CD4-positive, alpha-beta T cell treated with Interleukin-4 for 4 hours (primary cell): ENCODE measurements around the gene SYT12.
"Not testable (repeated sequence)": the region's sequence is repeated elsewhere in the genome, so short reads cannot be mapped to it uniquely, and the experiment has no call there.

ENCODE experiments used
- DNase-seq: peaks from one replicate; pipeline ENCODE4 v3.0.0-alpha.2; 2020

The SYT12 gene

GRCh38 chr11:67022961-67023956 lies at the start of gene SYT12:
TSS of gene SYT12 (plus strand) at chr11:67023134. CDS start at chr11:67030145, 7,011 bp downstream.
- no peak for DNase-seq

GRCh38 chr11:66973956-66974580 lies 48.9 kb upstream of the SYT12 start:
- no peak for DNase-seq

- DNase-seq = no peak
Measured at GRCh38 chr11:66974724-66975404, 48.1 kb upstream of the SYT12 start, which contains the start of gene C11orf86. TSS of gene C11orf86 (plus strand) at chr11:66975304. CDS start at chr11:66975363, 59 bp downstream.

GRCh38 chr11:66975405-66976027 lies 47.4 kb upstream of the SYT12 start:
- no peak for DNase-seq

- no peak for DNase-seq
Measured at GRCh38 chr11:66976028-66976467, 46.9 kb upstream of the SYT12 start.

- DNase-seq = no peak
Measured at GRCh38 chr11:66976925-66977324, 46.0 kb upstream of the SYT12 start.

DNA sequence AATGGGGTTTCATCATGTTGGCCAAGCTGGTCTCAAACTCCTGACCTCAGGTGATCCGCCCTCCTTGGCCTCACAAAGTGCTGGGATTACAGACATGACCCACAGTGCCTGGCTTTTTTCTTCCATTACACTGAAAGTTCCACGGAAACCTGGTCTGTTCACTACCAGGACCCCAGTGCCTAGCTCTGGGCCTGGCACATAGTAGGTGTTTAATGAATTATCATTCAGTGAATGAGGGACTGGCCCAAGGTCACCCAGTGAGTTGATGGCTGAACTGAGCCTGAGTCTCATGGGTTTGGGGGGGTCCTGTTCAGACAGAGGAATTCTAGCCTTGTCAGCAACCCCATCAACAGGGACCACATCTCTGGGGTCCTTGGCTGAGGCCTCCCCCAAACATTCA lies 44.7 kb upstream of the SYT12 start:
- DNase-seq = no peak

GRCh38 chr11:66978717-66979116 lies 44.2 kb upstream of the SYT12 start:
- no peak for DNase-seq

GRCh38 chr11:66979336-66979980 lies 43.5 kb upstream of the SYT12 start:
- DNase-seq = no peak

DNA sequence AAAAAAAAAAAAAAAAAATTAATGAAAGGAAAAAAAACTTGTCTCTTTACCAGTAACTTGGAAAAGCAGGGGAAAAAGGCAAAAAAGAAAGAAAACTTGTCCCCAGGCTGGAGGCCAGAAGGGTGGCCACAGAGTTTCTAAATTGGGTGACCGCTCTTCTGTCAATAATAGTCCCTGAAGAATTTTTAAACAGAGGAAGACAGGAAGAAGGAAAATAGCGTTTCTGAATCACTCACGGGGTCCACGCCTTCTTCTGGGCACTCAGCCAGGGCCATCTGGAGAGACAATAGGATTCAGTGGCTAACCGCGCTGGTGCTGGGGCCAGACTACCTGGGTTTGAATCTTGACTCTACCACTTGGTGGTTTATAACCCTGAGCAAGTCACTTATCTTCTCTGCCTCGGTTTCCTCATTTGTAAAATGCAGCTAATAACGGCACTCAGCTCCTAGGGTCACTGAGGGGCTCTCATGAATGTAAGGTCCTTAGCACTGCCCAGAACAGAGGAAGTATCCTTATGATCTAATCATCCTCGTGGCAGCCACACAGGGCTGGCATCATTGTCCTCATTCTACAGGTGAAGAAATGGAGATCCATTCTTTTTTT lies 40.9 kb upstream of the SYT12 start:
- DNase-seq = no peak

DNA sequence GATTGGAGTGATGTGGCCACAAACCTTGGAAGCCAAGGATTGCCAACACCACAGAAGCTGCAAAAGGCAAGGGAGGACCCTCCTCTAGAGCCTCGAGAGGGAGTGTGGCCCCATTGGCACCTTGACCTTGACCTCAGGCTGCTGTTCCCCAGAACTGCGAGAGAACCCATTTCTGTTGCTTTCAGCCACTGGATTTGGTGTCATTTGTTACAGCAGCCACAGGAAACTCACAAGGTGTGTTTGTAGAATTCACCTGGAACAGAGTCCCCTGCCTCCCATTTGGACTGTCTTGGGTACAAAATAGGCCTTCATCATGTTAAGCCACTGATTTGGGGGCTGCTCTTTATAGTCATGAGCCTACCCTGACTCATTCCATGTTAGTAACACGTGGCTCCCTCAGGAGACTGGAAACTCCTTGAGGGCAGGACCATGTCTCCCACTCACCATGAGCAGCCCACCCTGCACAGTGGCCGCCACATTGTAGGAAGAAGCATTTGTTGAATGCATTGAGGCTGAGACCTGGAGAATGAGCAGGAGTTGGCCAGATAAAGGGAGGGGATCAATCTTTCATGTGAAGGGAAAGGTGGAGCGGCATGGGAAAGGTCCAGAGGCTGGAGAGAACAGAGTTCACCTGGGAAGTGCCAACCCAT lies 39.5 kb upstream of the SYT12 start:
- DNase-seq = no peak

DNA sequence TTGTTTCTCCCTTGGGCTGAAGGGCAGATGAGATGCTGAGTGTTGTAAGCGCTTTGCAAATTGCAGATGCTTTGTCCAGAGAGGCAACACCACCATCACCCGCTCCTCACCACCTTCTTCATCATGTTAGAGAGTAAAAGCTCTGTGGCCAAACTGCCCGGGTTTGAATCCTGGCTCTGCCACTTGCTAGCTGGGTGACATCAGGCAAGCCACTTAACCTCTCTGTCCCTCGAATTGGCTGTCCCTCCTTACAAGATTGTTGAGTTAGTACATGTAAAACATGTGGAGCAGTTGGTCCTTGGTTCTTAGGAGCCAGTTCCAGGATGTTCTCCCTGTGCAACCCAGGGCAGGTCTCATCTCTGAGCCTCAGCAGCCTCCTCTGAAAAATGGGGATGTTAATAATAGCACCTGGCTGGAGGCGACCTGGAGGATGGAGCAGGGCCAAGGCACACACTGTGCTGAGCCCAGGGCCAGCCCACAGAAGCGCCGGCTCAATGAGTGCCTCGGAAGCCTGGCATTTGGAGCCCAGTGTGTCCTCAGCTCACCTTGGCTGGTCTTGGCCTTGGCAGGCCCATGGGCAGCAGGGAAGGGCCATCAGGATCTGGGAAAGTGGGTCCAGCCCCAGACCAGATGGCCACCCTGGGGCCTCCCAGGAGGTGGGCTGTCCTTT lies 37.3 kb upstream of the SYT12 start:
- DNase-seq = no peak

DNA sequence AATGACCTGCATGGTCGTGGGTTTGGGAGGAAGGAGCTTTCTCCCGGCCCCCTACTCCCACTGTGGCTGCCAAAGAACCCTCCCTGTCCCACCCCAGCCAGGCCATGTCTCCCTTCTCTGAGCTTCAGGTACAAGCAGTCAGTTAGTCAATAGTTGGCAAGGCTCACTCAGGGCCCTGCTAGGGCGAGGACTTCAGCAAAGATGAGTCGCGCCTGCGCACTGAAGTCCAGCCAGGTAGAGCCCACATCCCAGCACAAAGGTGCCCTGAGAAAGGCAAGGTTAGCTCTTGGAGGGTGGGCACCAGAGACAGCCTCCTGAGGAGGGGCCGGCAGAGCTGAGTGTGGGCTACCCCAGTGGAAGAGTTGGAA lies 36.8 kb upstream of the SYT12 start:
- no peak for DNase-seq

DNA sequence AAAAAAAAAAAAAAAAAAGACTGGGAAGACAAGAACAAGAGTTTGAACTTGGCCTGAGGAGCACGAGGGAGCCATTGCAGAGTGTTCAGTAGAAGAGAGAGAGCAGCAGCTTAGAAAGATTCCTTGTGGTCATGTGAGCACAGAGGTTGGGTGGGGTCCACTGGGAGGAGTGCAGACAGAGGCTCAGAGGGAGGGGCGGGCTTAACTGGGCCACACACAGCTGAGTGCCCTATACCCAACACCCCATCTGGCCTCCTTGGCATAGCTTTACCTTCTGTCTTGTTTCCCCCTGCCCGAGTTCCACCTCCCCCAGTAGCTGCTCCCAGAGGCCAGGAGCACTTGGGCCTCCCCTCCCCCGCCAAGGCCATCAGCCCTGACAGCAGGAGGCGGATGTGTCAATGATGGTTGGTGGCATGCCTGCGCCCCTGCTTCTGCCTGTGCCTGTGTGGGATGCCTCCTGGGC lies 35.7 kb upstream of the SYT12 start:
- DNase-seq = no peak

- no peak for DNase-seq
Measured at GRCh38 chr11:66987924-66988637, 34.9 kb upstream of the SYT12 start.

DNA sequence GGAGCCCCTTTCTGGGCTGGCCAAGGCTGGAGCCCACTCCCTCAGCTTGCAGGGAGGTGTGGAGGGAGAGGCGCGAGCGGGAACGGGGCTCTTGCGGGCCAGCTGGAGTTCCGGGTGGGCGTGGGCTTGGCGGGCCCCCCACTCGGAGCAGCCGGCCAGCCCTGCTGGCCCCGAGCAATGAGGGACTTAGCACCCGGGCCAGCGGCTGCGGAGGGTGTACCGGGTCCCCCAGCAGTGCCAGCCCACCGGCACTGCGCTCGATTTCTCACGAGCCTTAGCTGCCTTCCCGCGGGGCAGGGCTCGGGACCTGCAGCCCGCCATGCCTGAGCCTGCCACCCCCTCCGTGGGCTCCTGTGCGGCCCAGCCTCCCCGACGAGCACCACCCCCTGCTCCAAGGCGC lies 34.2 kb upstream of the SYT12 start:
- not testable (repeated sequence) for DNase-seq

- not testable (repeated sequence) for DNase-seq
Measured at GRCh38 chr11:66989360-66989759, 33.6 kb upstream of the SYT12 start.

DNA sequence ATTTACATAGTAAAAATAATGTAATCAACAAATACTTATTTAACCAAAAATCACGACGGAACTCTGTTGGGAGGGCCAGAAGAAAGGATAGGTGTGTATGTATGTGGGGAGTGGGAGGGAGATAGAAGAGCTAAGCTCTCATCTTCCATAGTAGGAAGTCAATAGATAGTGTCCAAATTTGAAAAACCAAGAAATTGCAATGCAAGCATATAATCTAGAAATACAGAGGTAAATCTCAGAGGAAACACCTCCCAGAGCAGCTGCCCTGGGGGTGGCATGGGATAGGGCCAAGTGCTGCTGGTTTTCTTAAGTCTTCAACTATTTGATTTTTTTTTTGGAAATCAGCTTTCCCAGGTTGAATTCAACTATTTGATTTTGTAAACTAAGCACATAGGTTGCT lies 30.9 kb upstream of the SYT12 start:
- DNase-seq = no peak

DNA sequence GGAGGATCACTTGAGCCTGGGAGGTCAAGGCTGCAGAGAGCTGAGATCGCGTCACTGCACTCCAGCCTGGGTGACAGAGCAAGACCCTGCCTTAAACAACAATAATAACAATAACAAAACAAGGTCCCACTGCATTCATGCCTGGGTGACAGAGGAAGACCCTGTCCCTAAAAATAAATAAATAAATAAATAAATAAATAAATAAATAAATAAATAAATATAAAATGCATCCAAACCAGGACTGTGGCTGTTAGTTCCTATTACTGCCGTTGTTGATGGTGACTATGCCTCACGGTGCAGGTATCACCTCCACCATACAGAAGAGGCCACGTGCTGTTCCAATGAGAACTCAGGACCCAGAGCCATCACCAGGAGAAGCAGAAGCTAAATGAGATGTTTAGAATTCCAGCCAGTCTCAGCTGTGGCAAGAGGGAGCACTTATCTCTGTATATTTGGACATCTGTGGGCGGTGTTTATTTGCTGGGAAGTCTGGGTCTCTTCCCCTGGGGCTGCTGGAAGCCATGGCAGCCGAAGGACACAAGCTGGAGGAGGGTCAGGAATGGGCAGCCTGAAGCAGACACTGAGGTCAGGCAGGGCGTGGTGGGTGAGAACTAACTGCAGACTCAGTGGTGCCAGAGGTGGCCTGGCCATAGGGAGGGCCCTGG lies 26.2 kb upstream of the SYT12 start:
- no peak for DNase-seq
